ENCODE data around the gene AK8.

Gene AK8

GRCh38 chr9:132888151-132888550 lies 10.1 kb upstream of the AK8 start:
- H2AFZ ChIP-seq (ENCODE audit: low read length) = no peak overlapping the region
- H4K20me1 ChIP-seq (ENCODE audit: insufficient read depth, low read length) = no peaks in the 10 kb centered on the region
- H3K27ac ChIP-seq (ENCODE audit: low read depth, low read length, poor library complexity, severe bottlenecking) = no peak overlapping the region
- H3F3A ChIP-seq (ENCODE audit: insufficient read depth, low read length) = no peaks in the 10 kb centered on the region
- no peaks in the 10 kb centered on the region for H3K9me3 ChIP-seq (ENCODE audit: low read length)
- H3K79me2 ChIP-seq (ENCODE audit: insufficient read depth, low read length) = no peaks in the 10 kb centered on the region
- H3K4me2 ChIP-seq (ENCODE audit: low read length) = no peak overlapping the region; the same call in 1 of the 2 replicates
- no peak overlapping the region for H3K4me3 ChIP-seq (ENCODE audit: low read depth, low read length, poor library complexity, severe bottlenecking)
- H3K27me3 ChIP-seq (ENCODE audit: insufficient read depth, low read length) = no peaks in the 10 kb centered on the region
- no peaks in the 10 kb centered on the region for H3K9me2 ChIP-seq (ENCODE audit: low read depth, low read length)
- no peak overlapping the region for H3K9ac ChIP-seq (ENCODE audit: low read length)
- TF ChIP-seq EZH2 (IDR thresholded peaks at IDR 0.05; ENCODE audit: borderline replicate concordance, low read length) (no peak), CTCF (IDR thresholded peaks at IDR 0.05; ENCODE audit: low read length) (no peak)
- no peaks in the 10 kb centered on the region for H3K36me3 ChIP-seq (ENCODE audit: insufficient read depth, low read length)
- H3K4me1 ChIP-seq (ENCODE audit: insufficient read depth, low read length, severe bottlenecking) = peaks cover 14% of the 10 kb centered on the region

- no peak overlapping the region for H3K9ac ChIP-seq (ENCODE audit: low read length)
- no peak overlapping the region for H3K4me2 ChIP-seq (ENCODE audit: low read length)
- H3K9me3 ChIP-seq (ENCODE audit: low read length) = no peaks in the 10 kb centered on the region
- H3K79me2 ChIP-seq (ENCODE audit: insufficient read depth, low read length) = no peaks in the 10 kb centered on the region
- no peak overlapping the region for H2AFZ ChIP-seq (ENCODE audit: low read length)
- H3K27me3 ChIP-seq (ENCODE audit: insufficient read depth, low read length) = no peaks in the 10 kb centered on the region
- no peaks in the 10 kb centered on the region for H3K9me2 ChIP-seq (ENCODE audit: low read depth, low read length)
- H3F3A ChIP-seq (ENCODE audit: insufficient read depth, low read length) = no peaks in the 10 kb centered on the region
- H3K36me3 ChIP-seq (ENCODE audit: insufficient read depth, low read length) = no peaks in the 10 kb centered on the region
- H3K4me1 ChIP-seq (ENCODE audit: insufficient read depth, low read length, severe bottlenecking) = peaks cover 14% of the 10 kb centered on the region
- no peak overlapping the region for H3K4me3 ChIP-seq (ENCODE audit: low read depth, low read length, poor library complexity, severe bottlenecking)
- no peak overlapping the region for H3K27ac ChIP-seq (ENCODE audit: low read depth, low read length, poor library complexity, severe bottlenecking)
- no peak for TF ChIP-seq EZH2 (IDR thresholded peaks at IDR 0.05; ENCODE audit: borderline replicate concordance, low read length)
- TF ChIP-seq CTCF (IDR thresholded peaks at IDR 0.05; ENCODE audit: low read length) = no peak
- H4K20me1 ChIP-seq (ENCODE audit: insufficient read depth, low read length) = no peaks in the 10 kb centered on the region
Observed at GRCh38 chr9:132887181-132888120, 9.4 kb upstream of the AK8 start.

GRCh38 chr9:132886334-132886725 lies 8.2 kb upstream of the AK8 start:
- Histone ChIP-seq H3F3A (ENCODE audit: insufficient read depth, low read length) (no peaks in the 10 kb centered on the region), H3K4me3 (ENCODE audit: low read depth, low read length, poor library complexity, severe bottlenecking) (no peak overlapping the region), H3K4me1 (ENCODE audit: insufficient read depth, low read length, severe bottlenecking) (peaks cover 14% of the 10 kb centered on the region), H3K9me3 (ENCODE audit: low read length) (no peaks in the 10 kb centered on the region), H4K20me1 (ENCODE audit: insufficient read depth, low read length) (no peaks in the 10 kb centered on the region), H3K9ac (ENCODE audit: low read length) (no peak overlapping the region), H3K9me2 (ENCODE audit: low read depth, low read length) (no peaks in the 10 kb centered on the region), H3K27me3 (ENCODE audit: insufficient read depth, low read length) (no peaks in the 10 kb centered on the region), H3K36me3 (ENCODE audit: insufficient read depth, low read length) (no peaks in the 10 kb centered on the region), H3K4me2 (ENCODE audit: low read length) (no peak overlapping the region), H3K79me2 (ENCODE audit: insufficient read depth, low read length) (no peaks in the 10 kb centered on the region), H3K27ac (ENCODE audit: low read depth, low read length, poor library complexity, severe bottlenecking) (no peak overlapping the region), H2AFZ (ENCODE audit: low read length) (no peak overlapping the region)
- no peak for TF ChIP-seq CTCF (IDR thresholded peaks at IDR 0.05; ENCODE audit: low read length)
- TF ChIP-seq EZH2 (IDR thresholded peaks at IDR 0.05; ENCODE audit: borderline replicate concordance, low read length) = no peak

Data from OCI-LY1 (cell line).